WTC11 (cell line): ENCODE data around the gene ACP5. TPM values are rescaled to one million over a fixed set of nuclear protein-coding genes. Genes with fewer than 3 reads are reported as not detected.
A peak's percentile ranks its signal among the peaks of the same experiment; 100 is the strongest.

Experiments
- CREM ChIP-seq: sonication (generic); formaldehyde crosslinking; IDR thresholded peaks from 2 replicates; pipeline ENCODE4 v1.8.1; 2022; ENCODE audit warnings: mild to moderate bottlenecking, missing genetic modification reagents, moderate library complexity
- ERG ChIP-seq: fragments of 250-450 bp; sonication (Bioruptor Pico); IDR thresholded peaks from 2 replicates; pipeline ENCODE4 v1.8.0; 2021; ENCODE audit warnings: mild to moderate bottlenecking
- ESRRA ChIP-seq: sonication (generic); formaldehyde crosslinking; IDR thresholded peaks from 2 replicates; pipeline ENCODE4 v1.8.1; 2022; ENCODE audit warnings: mild to moderate bottlenecking, missing genetic modification reagents, borderline replicate concordance
- FOXP1 ChIP-seq: sonication (generic); formaldehyde crosslinking; IDR thresholded peaks from 2 replicates; pipeline ENCODE4 v1.8.0; 2022; ENCODE audit warnings: missing genetic modification reagents, mild to moderate bottlenecking, moderate library complexity, borderline replicate concordance
- GABPB1 ChIP-seq: sonication (generic); formaldehyde crosslinking; IDR thresholded peaks from 2 replicates; pipeline ENCODE4 v1.8.1; 2023; ENCODE audit warnings: mild to moderate bottlenecking, missing genetic modification reagents
- HMGXB4 ChIP-seq: sonication (generic); formaldehyde crosslinking; IDR thresholded peaks from 2 replicates; pipeline ENCODE4 v1.8.1; 2023; ENCODE audit warnings: mild to moderate bottlenecking, moderate library complexity, missing genetic modification reagents
- KAT7 ChIP-seq: sonication (generic); formaldehyde crosslinking; IDR thresholded peaks from 2 replicates; pipeline ENCODE4 v1.8.1; 2023; ENCODE audit warnings: missing genetic modification reagents, mild to moderate bottlenecking, borderline replicate concordance
- NFYB ChIP-seq: sonication (generic); formaldehyde crosslinking; conservative IDR thresholded peaks from 2 replicates; pipeline ENCODE4 v1.8.0; 2022; ENCODE audit warnings: low read depth, missing genetic modification reagents
- SP1 ChIP-seq: sonication (generic); formaldehyde crosslinking; conservative IDR thresholded peaks from 2 replicates; pipeline ENCODE4 v1.8.1; 2022; ENCODE audit warnings: missing genetic modification reagents
- ZBTB43 ChIP-seq: sonication (generic); formaldehyde crosslinking; IDR thresholded peaks from 2 replicates; pipeline ENCODE4 v1.8.1; 2023; ENCODE audit warnings: mild to moderate bottlenecking, missing genetic modification reagents
- total RNA-seq: library from RNA; stranded (reverse); gene quantifications from 3 replicates; pipeline ENCODE4 v1.2.3, GENCODE V29; 2021
- TF ChIP-seq, protein P1 (sequence below): sonication (generic); formaldehyde crosslinking; IDR thresholded peaks from 2 replicates; pipeline ENCODE4 v1.8.0; 2022; ENCODE audit warnings: mild to moderate bottlenecking, missing genetic modification reagents
- TF ChIP-seq, protein P2 (sequence below): sonication (generic); formaldehyde crosslinking; IDR thresholded peaks from 2 replicates; pipeline ENCODE4 v1.8.0; 2023; ENCODE audit warnings: missing genetic modification reagents

The ACP5 gene
- total RNA-seq, 1 experiment from 2014 or later = 8.6 TPM

DNA sequence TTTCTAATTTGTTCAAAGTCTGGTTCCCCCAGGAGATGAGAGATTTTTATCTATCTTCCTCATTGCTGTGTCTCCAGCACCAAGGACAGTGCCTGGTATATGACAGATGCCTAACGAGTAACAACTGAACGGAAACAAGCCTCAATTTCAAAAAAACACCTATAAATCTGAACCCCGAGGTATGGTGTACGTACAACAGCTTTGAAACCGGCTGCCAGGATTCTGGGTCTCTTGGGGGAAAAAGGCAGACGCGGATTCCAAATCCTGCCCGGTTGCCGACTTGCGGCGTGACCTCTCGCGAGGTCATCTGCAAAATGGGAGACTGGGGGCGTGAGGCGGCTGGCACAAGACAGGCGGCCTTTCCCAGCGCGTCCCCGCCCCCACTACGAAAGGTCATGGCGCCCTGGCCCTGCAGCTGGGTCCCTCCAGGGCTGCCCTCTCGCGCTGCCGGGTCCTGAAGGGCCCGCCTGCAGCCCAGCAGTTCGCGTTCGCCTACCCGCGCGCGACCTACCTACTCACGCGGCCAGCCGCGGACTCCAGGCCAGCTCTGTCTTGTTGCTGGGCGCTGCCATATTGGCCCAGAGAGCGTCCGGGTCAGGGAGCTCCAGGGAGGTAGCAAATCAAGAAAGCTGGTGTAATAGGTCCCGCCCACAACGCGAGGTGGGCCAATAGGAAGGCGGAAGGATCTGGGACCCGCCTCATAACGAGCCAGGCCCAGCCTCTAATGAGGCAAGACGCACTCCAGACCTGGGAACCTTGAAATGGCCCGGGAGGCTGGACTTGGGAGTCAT, 48.7 kb downstream of the ACP5 start, which contains the start of gene ECSIT (continued):
- TF ChIP-seq, protein P1, sequence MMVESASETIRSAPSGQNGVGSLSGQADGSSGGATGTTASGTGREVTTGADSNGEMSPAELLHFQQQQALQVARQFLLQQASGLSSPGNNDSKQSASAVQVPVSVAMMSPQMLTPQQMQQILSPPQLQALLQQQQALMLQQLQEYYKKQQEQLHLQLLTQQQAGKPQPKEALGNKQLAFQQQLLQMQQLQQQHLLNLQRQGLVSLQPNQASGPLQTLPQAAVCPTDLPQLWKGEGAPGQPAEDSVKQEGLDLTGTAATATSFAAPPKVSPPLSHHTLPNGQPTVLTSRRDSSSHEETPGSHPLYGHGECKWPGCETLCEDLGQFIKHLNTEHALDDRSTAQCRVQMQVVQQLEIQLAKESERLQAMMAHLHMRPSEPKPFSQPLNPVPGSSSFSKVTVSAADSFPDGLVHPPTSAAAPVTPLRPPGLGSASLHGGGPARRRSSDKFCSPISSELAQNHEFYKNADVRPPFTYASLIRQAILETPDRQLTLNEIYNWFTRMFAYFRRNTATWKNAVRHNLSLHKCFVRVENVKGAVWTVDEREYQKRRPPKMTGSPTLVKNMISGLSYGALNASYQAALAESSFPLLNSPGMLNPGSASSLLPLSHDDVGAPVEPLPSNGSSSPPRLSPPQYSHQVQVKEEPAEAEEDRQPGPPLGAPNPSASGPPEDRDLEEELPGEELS (CRISPR knock-in tag) = 0 out of 2 replicates have a peak, but pooled peaks have one; percentile 32
- TF ChIP-seq SP1 (CRISPR knock-in tag) = peak; percentile 77
- peak; percentile 76 for TF ChIP-seq ESRRA
- peak; percentile 31; the same call in 1 of the 2 replicates for TF ChIP-seq FOXP1 (CRISPR knock-in tag)
- TF ChIP-seq ZBTB43 = 0 out of 2 replicates have a peak, but pooled peaks have one; percentile 1
- TF ChIP-seq, protein P2, sequence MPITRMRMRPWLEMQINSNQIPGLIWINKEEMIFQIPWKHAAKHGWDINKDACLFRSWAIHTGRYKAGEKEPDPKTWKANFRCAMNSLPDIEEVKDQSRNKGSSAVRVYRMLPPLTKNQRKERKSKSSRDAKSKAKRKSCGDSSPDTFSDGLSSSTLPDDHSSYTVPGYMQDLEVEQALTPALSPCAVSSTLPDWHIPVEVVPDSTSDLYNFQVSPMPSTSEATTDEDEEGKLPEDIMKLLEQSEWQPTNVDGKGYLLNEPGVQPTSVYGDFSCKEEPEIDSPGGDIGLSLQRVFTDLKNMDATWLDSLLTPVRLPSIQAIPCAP = no peak
- TF ChIP-seq HMGXB4 (CRISPR knock-in tag) = peak; percentile 66; the same call in 1 of the 2 replicates
- peak; percentile 74 for TF ChIP-seq NFYB
- no peak for TF ChIP-seq CREM (CRISPR knock-in tag)
- peak; percentile 58; the same call in 1 of the 2 replicates for TF ChIP-seq GABPB1 (CRISPR knock-in tag)
- 0 out of 2 replicates have a peak, but pooled peaks have one; percentile 62 for TF ChIP-seq KAT7 (CRISPR knock-in tag)
- TF ChIP-seq ERG = no peak

Other genes starting within 250 kb of the ACP5 start
- 18.9 to 27.8 TPM (median 27.0 TPM) in 3 replicates for gene RAB3D, start 238.0 kb downstream of the ACP5 start, total RNA-seq
- gene TMEM205, start 231.4 kb downstream of the ACP5 start, total RNA-seq = 69.9 to 78.3 TPM (median 76.0 TPM) in 3 replicates
- gene CCDC159, start 231.1 kb downstream of the ACP5 start, total RNA-seq = 5.5 to 8.5 TPM (median 6.8 TPM) in 3 replicates
- gene PLPPR2, start 222.2 kb downstream of the ACP5 start, total RNA-seq = 7.5 to 9.6 TPM (median 8.4 TPM) in 3 replicates
- gene SWSAP1, start 203.0 kb downstream of the ACP5 start, total RNA-seq = 2.4 to 3.9 TPM (median 3.0 TPM) in 3 replicates
- 16.8 to 20.9 TPM (median 20.4 TPM) in 3 replicates for gene EPOR, start 193.3 kb downstream of the ACP5 start, total RNA-seq
- gene RGL3, start 158.3 kb downstream of the ACP5 start, total RNA-seq = 69.0 to 88.3 TPM (median 86.0 TPM) in 3 replicates
- gene ODAD3, start 142.5 kb downstream of the ACP5 start, total RNA-seq = 4.1 to 5.8 TPM (median 4.8 TPM) in 3 replicates
- gene PRKCSH, start 142.0 kb downstream of the ACP5 start, total RNA-seq = 396 to 405 TPM (median 402 TPM) in 3 replicates
- gene ELAVL3, start 96.6 kb downstream of the ACP5 start, total RNA-seq = 1.4 to 3.0 TPM (median 1.6 TPM) in 3 replicates
- 10.3 to 13.4 TPM (median 11.5 TPM) in 3 replicates for gene ZNF653, start 71.8 kb downstream of the ACP5 start, total RNA-seq
- gene ECSIT, start 48.5 kb downstream of the ACP5 start, total RNA-seq = 56.4 to 64.1 TPM (median 61.7 TPM) in 3 replicates
- gene CNN1, start 38.8 kb downstream of the ACP5 start, total RNA-seq = 16.0 to 18.0 TPM (median 17.4 TPM) in 3 replicates
- 70.9 to 86.0 TPM (median 73.4 TPM) in 3 replicates for gene ELOF1, start 18.4 kb downstream of the ACP5 start, total RNA-seq
- 12.6 to 13.2 TPM (median 12.7 TPM) in 3 replicates for gene ZNF627, start 19.8 kb upstream of the ACP5 start, total RNA-seq
- gene ZNF823, start 161.3 kb upstream of the ACP5 start, total RNA-seq = 4.4 to 5.4 TPM (median 4.6 TPM) in 3 replicates
- 1.0 to 2.2 TPM (median 1.8 TPM) in 3 replicates for gene ZNF441, start 189.4 kb upstream of the ACP5 start, total RNA-seq
- gene ZNF491, start 220.9 kb upstream of the ACP5 start, total RNA-seq = 1.1 to 2.1 TPM (median 1.3 TPM) in 3 replicates
- 10.9 to 16.4 TPM (median 12.7 TPM) in 3 replicates for gene ZNF440, start 236.6 kb upstream of the ACP5 start, total RNA-seq